GM12891 (cell line): ENCODE data around the gene USP7.

ENCODE experiments used
- DNase-seq: peaks from one replicate; pipeline ENCODE4 v3.0.0; 2011; ENCODE audit warnings: low spot score; ENCODE audit not compliant: insufficient read length
- FAIRE-seq: peaks from 2 replicates; lab custom pipeline; 2011; peaks lifted over from hg19 to GRCh38; lab: Jason Lieb, UNC
- PAX5 ChIP-seq: IDR thresholded peaks from 2 replicates; pipeline ENCODE4 v1.6.1; 2011; ENCODE audit warnings: low read length, moderate library complexity, mild to moderate bottlenecking; ENCODE audit not compliant: insufficient read depth, severe bottlenecking
- POLR2A ChIP-seq: IDR thresholded peaks from 2 replicates; pipeline ENCODE4 v1.6.1; 2011; ENCODE audit warnings: low read depth, low read length, control low read depth
- POLR2AphosphoS5 ChIP-seq: IDR thresholded peaks from 2 replicates; pipeline ENCODE4 v1.6.1; 2011; ENCODE audit warnings: low read depth, low read length, control low read depth
- POU2F2 ChIP-seq: IDR thresholded peaks from 2 replicates; pipeline ENCODE4 v1.6.1; 2011; ENCODE audit warnings: low read depth, mild to moderate bottlenecking, control low read depth, low read length, moderate library complexity
- SPI1 ChIP-seq: IDR thresholded peaks from 2 replicates; pipeline ENCODE4 v1.6.1; 2011; ENCODE audit warnings: low read depth, low read length, control low read depth
- TAF1 ChIP-seq: IDR thresholded peaks from 2 replicates; pipeline ENCODE4 v1.6.1; 2011; ENCODE audit warnings: low read depth, low read length, control low read depth

USP7 gene

GRCh38 chr16:8893976-8894690, 69.6 kb downstream of the USP7 start:
- no peak for FAIRE-seq
- TF ChIP-seq POLR2A (no peak), SPI1 (no peak), PAX5 (no peak), TAF1 (no peak), POLR2AphosphoS5 (no peak), POU2F2 (no peak)
- DNase-seq, result no peak

- FAIRE-seq (peak; percentile 40), DNase-seq (no peak)
- TF ChIP-seq POLR2A, result no peak
- TF ChIP-seq POLR2AphosphoS5, result no peak
- TF ChIP-seq SPI1, result no peak
- no peak for TF ChIP-seq PAX5
- no peak for TF ChIP-seq TAF1
- TF ChIP-seq POU2F2, result no peak
Observed at GRCh38 chr16:8893426-8893825, 70.3 kb downstream of the USP7 start.

- no peak for DNase-seq
- FAIRE-seq, result no peak
- peak; percentile 37; the same call in 1 of the 2 replicates for TF ChIP-seq POLR2AphosphoS5
- TF ChIP-seq POLR2A, result no peak
Observed at GRCh38 chr16:8892101-8892575, 71.6 kb downstream of the USP7 start.

- TF ChIP-seq POU2F2 (no peak), POLR2A (no peak), PAX5 (no peak), TAF1 (no peak), SPI1 (no peak), POLR2AphosphoS5 (no peak)
- no peak for DNase-seq
- peak; percentile 16 for FAIRE-seq
Observed at GRCh38 chr16:8890549-8890921, 73.2 kb downstream of the USP7 start.

GRCh38 chr16:8889893-8890548, 73.7 kb downstream of the USP7 start:
- no peak for DNase-seq
- no peak for TF ChIP-seq POLR2A
- no peak; the same call in 1 of the 2 replicates for TF ChIP-seq POLR2AphosphoS5
- TF ChIP-seq TAF1, result no peak
- no peak for TF ChIP-seq SPI1
- no peak for TF ChIP-seq POU2F2
- no peak for TF ChIP-seq PAX5
- FAIRE-seq, result no peak

GRCh38 chr16:8888951-8889892, 74.5 kb downstream of the USP7 start:
- no peak for FAIRE-seq
- DNase-seq, result no peak
- TF ChIP-seq POLR2A, result no peak

GRCh38 chr16:8887952-8888560, 75.7 kb downstream of the USP7 start:
- TF ChIP-seq POLR2AphosphoS5 (no peak; the same call in 1 of the 2 replicates), POLR2A (no peak), POU2F2 (no peak), TAF1 (no peak), PAX5 (no peak), SPI1 (no peak)
- DNase-seq (no peak), FAIRE-seq (no peak)

GRCh38 chr16:8887431-8887765, 76.3 kb downstream of the USP7 start:
- TF ChIP-seq POLR2A (0 out of 2 replicates have a peak, but pooled peaks have one; percentile 26), TAF1 (no peak)
- FAIRE-seq (no peak), DNase-seq (no peak)

- FAIRE-seq (no peak), DNase-seq (no peak)
- TF ChIP-seq TAF1 (no peak), SPI1 (no peak), POLR2AphosphoS5 (no peak), POLR2A (no peak), POU2F2 (no peak), PAX5 (no peak)
Observed at GRCh38 chr16:8886593-8887430, 76.9 kb downstream of the USP7 start.
